Lung microvascular endothelial cell (primary cell): Measurements from ENCODE around the gene FNBP1L. TPM values are rescaled to one million over a fixed set of nuclear protein-coding genes. Genes with fewer than 3 reads are reported as not detected.

Source experiments
- DNase-seq, 2 donors: peaks; one replicate each; pipeline versions ENCODE4 v3.0.0 to v3.0.0-alpha.2; 2010; ENCODE audit warnings: low read depth in 2 of 2
- total RNA-seq: library from RNA; depleted of rRNA; stranded (reverse); fragments of >200 nt; gene quantifications from 2 replicates; pipeline ENCODE4 v1.2.1, GENCODE V29; 2014

The FNBP1L gene
- 34.9 and 40.3 TPM in 2 replicates for total RNA-seq

GRCh38 chr1:93447481-93448291 lies at the start of gene FNBP1L:
FNBP1L (plus strand) TSS chr1:93448118; CDS start chr1:93448282, 164 bp downstream.
- DNase-seq = peak; percentile 66 to 78

- DNase-seq = no peak
Measured at GRCh38 chr1:93399781-93400180, 48.1 kb upstream of the FNBP1L start.

- DNase-seq = no peak
Measured at GRCh38 chr1:93408203-93408602, 39.7 kb upstream of the FNBP1L start.

GRCh38 chr1:93411000-93411399 lies 36.9 kb upstream of the FNBP1L start:
- no peak for DNase-seq

GRCh38 chr1:93414749-93415148 lies 33.2 kb upstream of the FNBP1L start:
- DNase-seq = no peak

- DNase-seq = no peak
Measured at GRCh38 chr1:93415296-93415695, 32.6 kb upstream of the FNBP1L start.

GRCh38 chr1:93416183-93416582 lies 31.7 kb upstream of the FNBP1L start:
- DNase-seq = no peak

- DNase-seq = no peak
Measured at GRCh38 chr1:93419344-93419743, 28.6 kb upstream of the FNBP1L start.

- DNase-seq = no peak
Measured at GRCh38 chr1:93420400-93420799, 27.5 kb upstream of the FNBP1L start.

- DNase-seq = no peak
Measured at GRCh38 chr1:93426181-93426580, 21.7 kb upstream of the FNBP1L start.

- DNase-seq = no peak
Measured at GRCh38 chr1:93427656-93428055, 20.3 kb upstream of the FNBP1L start.

- DNase-seq = no peak
Measured at GRCh38 chr1:93433407-93433961, 14.4 kb upstream of the FNBP1L start.

- DNase-seq = no peak
Measured at GRCh38 chr1:93434088-93434487, 13.8 kb upstream of the FNBP1L start.

GRCh38 chr1:93434987-93435386 lies 12.9 kb upstream of the FNBP1L start:
- DNase-seq = peak in 1 of 2 donors; percentile 8

- no peak for DNase-seq
Measured at GRCh38 chr1:93435443-93435842, 12.5 kb upstream of the FNBP1L start.

GRCh38 chr1:93436496-93436895 lies 11.4 kb upstream of the FNBP1L start:
- no peak for DNase-seq

- DNase-seq = peak; percentile 63 to 74
Measured at GRCh38 chr1:93437976-93438605, 9.8 kb upstream of the FNBP1L start.

GRCh38 chr1:93438716-93439115 lies 9.2 kb upstream of the FNBP1L start:
- no peak for DNase-seq

- no peak for DNase-seq
Measured at GRCh38 chr1:93440272-93440671, 7.6 kb upstream of the FNBP1L start.

GRCh38 chr1:93440706-93441105 lies 7.2 kb upstream of the FNBP1L start:
- no peak for DNase-seq

GRCh38 chr1:93441589-93441988 lies 6.3 kb upstream of the FNBP1L start:
- DNase-seq = no peak

- DNase-seq = no peak
Measured at GRCh38 chr1:93442008-93442666, 5.8 kb upstream of the FNBP1L start.
